ENCODE data around the gene RAP1GAP. TPM values are rescaled to one million over a fixed set of nuclear protein-coding genes. Genes with fewer than 3 reads are reported as not detected.
A peak's percentile ranks its signal among the peaks of the same experiment; 100 is the strongest.

Gene RAP1GAP
- total and polyA plus RNA-seq, 9 of the 15 experiments (the other 6 are each of a cell fraction or from before 2014, with no cell fraction given): 0.29 to 30.2 (median 19.2) TPM

DNA sequence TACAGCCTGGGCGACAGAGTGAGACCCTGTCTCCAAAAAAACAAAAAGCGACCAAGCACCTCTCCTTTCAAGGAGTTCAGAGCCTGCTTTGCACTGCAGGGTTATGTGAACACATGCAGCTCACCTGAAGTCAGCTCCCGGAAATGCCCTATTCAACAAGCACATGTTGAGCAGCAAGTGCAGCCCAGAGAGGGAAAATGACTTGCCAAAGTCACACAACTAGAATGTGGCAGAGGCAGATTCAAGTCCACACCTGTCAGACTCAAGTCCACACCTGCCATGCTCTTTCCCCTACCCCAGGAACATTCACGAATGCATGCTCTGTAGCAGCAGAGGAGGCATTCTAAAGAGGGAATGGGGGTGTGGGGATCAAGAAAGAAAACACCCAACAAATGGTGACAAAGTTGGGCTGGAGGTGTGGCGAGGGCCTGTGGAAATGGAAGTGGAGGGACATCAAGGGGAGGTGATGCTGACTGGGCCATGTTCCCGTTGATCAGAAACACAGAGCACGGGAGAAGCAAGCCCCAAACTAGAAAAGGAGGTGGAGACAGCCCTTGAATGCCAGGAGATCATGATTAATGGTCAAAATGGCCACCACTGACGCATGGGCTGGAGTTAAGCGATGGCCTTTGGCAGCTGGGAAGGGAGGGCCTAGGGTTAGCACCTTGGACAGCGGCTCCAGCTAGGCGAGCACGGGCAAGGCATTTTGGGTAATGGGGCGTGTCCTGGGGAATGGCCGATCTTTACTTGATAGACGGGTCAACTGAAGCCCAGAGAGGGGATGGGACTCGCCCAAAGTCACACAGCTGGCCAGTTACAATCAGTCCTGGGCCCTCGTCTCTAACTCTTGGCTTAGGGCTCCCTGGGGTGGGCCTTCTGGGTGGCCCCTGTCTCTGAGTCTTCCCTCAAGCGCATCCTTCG lies 21.5 kb downstream of the RAP1GAP start (continued):
- TF ChIP-seq, protein P1, sequence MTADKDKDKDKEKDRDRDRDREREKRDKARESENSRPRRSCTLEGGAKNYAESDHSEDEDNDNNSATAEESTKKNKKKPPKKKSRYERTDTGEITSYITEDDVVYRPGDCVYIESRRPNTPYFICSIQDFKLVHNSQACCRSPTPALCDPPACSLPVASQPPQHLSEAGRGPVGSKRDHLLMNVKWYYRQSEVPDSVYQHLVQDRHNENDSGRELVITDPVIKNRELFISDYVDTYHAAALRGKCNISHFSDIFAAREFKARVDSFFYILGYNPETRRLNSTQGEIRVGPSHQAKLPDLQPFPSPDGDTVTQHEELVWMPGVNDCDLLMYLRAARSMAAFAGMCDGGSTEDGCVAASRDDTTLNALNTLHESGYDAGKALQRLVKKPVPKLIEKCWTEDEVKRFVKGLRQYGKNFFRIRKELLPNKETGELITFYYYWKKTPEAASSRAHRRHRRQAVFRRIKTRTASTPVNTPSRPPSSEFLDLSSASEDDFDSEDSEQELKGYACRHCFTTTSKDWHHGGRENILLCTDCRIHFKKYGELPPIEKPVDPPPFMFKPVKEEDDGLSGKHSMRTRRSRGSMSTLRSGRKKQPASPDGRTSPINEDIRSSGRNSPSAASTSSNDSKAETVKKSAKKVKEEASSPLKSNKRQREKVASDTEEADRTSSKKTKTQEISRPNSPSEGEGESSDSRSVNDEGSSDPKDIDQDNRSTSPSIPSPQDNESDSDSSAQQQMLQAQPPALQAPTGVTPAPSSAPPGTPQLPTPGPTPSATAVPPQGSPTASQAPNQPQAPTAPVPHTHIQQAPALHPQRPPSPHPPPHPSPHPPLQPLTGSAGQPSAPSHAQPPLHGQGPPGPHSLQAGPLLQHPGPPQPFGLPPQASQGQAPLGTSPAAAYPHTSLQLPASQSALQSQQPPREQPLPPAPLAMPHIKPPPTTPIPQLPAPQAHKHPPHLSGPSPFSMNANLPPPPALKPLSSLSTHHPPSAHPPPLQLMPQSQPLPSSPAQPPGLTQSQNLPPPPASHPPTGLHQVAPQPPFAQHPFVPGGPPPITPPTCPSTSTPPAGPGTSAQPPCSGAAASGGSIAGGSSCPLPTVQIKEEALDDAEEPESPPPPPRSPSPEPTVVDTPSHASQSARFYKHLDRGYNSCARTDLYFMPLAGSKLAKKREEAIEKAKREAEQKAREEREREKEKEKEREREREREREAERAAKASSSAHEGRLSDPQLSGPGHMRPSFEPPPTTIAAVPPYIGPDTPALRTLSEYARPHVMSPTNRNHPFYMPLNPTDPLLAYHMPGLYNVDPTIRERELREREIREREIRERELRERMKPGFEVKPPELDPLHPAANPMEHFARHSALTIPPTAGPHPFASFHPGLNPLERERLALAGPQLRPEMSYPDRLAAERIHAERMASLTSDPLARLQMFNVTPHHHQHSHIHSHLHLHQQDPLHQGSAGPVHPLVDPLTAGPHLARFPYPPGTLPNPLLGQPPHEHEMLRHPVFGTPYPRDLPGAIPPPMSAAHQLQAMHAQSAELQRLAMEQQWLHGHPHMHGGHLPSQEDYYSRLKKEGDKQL (CRISPR knock-in tag; IDR thresholded peaks at IDR 0.05; ENCODE audit: borderline replicate concordance): 0 out of 2 replicates have a peak, but pooled peaks have one; percentile 55
- TF ChIP-seq MYC (IDR thresholded peaks at IDR 0.05; ENCODE audit: low read depth, low read length): peak; percentile 87
- TF ChIP-seq MYC (CRISPR knock-in tag; IDR thresholded peaks at IDR 0.05; ENCODE audit: borderline replicate concordance, low read depth): no peak
- TF ChIP-seq SAP30 (IDR thresholded peaks at IDR 0.05; ENCODE audit: borderline replicate concordance, insufficient read depth, low read depth, low read length, poor library complexity, severe bottlenecking): peak; percentile 92
- peak; percentile 52; the same call in 1 of the 2 replicates for TF ChIP-seq MBD2 (IDR thresholded peaks at IDR 0.05; ENCODE audit: borderline replicate concordance, low read depth)
- TF ChIP-seq HSF4 (CRISPR knock-in tag; IDR thresholded peaks at IDR 0.05; ENCODE audit: borderline replicate concordance): no peak
- TF ChIP-seq RCOR1 (IDR thresholded peaks at IDR 0.05; ENCODE audit: borderline replicate concordance in 1 of 2, low read depth in 2 of 2, low read length in 2 of 2): peak; percentile 66 to 96; a peak in 3 of 4 replicates
- peak in 1 of 2 experiments; percentile 95; a peak in 2 of 3 replicates for TF ChIP-seq CBX3 (IDR thresholded peaks at IDR 0.05; ENCODE audit: borderline replicate concordance in 1 of 2, low read length in 2 of 2)
- TF ChIP-seq, protein P2, sequence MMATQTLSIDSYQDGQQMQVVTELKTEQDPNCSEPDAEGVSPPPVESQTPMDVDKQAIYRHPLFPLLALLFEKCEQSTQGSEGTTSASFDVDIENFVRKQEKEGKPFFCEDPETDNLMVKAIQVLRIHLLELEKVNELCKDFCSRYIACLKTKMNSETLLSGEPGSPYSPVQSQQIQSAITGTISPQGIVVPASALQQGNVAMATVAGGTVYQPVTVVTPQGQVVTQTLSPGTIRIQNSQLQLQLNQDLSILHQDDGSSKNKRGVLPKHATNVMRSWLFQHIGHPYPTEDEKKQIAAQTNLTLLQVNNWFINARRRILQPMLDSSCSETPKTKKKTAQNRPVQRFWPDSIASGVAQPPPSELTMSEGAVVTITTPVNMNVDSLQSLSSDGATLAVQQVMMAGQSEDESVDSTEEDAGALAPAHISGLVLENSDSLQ (IDR thresholded peaks at IDR 0.05): peak; percentile 98
- TF ChIP-seq, protein P3, sequence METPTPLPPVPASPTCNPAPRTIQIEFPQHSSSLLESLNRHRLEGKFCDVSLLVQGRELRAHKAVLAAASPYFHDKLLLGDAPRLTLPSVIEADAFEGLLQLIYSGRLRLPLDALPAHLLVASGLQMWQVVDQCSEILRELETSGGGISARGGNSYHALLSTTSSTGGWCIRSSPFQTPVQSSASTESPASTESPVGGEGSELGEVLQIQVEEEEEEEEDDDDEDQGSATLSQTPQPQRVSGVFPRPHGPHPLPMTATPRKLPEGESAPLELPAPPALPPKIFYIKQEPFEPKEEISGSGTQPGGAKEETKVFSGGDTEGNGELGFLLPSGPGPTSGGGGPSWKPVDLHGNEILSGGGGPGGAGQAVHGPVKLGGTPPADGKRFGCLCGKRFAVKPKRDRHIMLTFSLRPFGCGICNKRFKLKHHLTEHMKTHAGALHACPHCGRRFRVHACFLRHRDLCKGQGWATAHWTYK (CRISPR knock-in tag; IDR thresholded peaks at IDR 0.05): peak; percentile 62; the same call in 1 of the 2 replicates
- TF ChIP-seq ZNF263 (CRISPR knock-in tag; IDR thresholded peaks at IDR 0.05; ENCODE audit: borderline replicate concordance): peak; percentile 88
- TF ChIP-seq, protein P4, sequence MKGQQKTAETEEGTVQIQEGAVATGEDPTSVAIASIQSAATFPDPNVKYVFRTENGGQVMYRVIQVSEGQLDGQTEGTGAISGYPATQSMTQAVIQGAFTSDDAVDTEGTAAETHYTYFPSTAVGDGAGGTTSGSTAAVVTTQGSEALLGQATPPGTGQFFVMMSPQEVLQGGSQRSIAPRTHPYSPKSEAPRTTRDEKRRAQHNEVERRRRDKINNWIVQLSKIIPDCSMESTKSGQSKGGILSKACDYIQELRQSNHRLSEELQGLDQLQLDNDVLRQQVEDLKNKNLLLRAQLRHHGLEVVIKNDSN (CRISPR knock-in tag; IDR thresholded peaks at IDR 0.05): peak; percentile 68; the same call in 1 of the 2 replicates
- TF ChIP-seq ZNF124 (CRISPR knock-in tag; IDR thresholded peaks at IDR 0.05): peak; percentile 80; the same call in 1 of the 2 replicates

Measured in K562 (cell line).